Stimulated activated CD8-positive, alpha-beta memory T cell treated with anti-CD3 and anti-CD28 coated beads, Interleukin-7, amount 100 ng/mL, for 24 hours (primary cell): ENCODE results near the gene RPL29.

Experiments
- DNase-seq: peaks from one replicate; pipeline ENCODE4 v3.0.0-alpha.2; 2020; ENCODE audit warnings: low read depth

Gene RPL29

GRCh38 chr3:51963951-51964451 is 31.7 kb downstream of the RPL29 start:
- no peak for DNase-seq

- no peak for DNase-seq
Observed at GRCh38 chr3:51962854-51963530, 32.7 kb downstream of the RPL29 start.

- no peak for DNase-seq
Observed at GRCh38 chr3:51961602-51962569, 33.8 kb downstream of the RPL29 start.

GRCh38 chr3:51961011-51961410 is 34.7 kb downstream of the RPL29 start:
- DNase-seq, result no peak

GRCh38 chr3:51960386-51960785 is 35.3 kb downstream of the RPL29 start:
- no peak for DNase-seq

- DNase-seq, result no peak
Observed at GRCh38 chr3:51959651-51960050, 36.0 kb downstream of the RPL29 start.

- no peak for DNase-seq
Observed at GRCh38 chr3:51958603-51959521, 36.8 kb downstream of the RPL29 start.

GRCh38 chr3:51957520-51958205 is 38.0 kb downstream of the RPL29 start:
- DNase-seq, result no peak

GRCh38 chr3:51955893-51956770 is 39.6 kb downstream of the RPL29 start:
- DNase-seq, result no peak

- DNase-seq, result no peak
Observed at GRCh38 chr3:51955175-51955892, 40.4 kb downstream of the RPL29 start, which contains the start of gene GPR62. Gene GPR62 (plus strand): TSS chr3:51955381. CDS start chr3:51955653, 272 bp downstream.

GRCh38 chr3:51954713-51955112 is 41.0 kb downstream of the RPL29 start:
- no peak for DNase-seq

GRCh38 chr3:51954105-51954504 is 41.6 kb downstream of the RPL29 start:
- no peak for DNase-seq

GRCh38 chr3:51953445-51953844 is 42.2 kb downstream of the RPL29 start:
- no peak for DNase-seq

GRCh38 chr3:51950899-51951298 is 44.8 kb downstream of the RPL29 start:
- no peak for DNase-seq

- no peak for DNase-seq
Observed at GRCh38 chr3:51949121-51949520, 46.6 kb downstream of the RPL29 start.

- no peak for DNase-seq
Observed at GRCh38 chr3:51948016-51948580, 47.6 kb downstream of the RPL29 start.

- no peak for DNase-seq
Observed at GRCh38 chr3:51947215-51947900, 48.3 kb downstream of the RPL29 start.

GRCh38 chr3:51946796-51947195 is 48.9 kb downstream of the RPL29 start:
- no peak for DNase-seq
